K562 (cell line): ENCODE measurements around the gene IMP4. TPM values are rescaled to one million over a fixed set of nuclear protein-coding genes. Genes with fewer than 3 reads are reported as not detected.

Experiments
- ARNT ChIP-seq, 2 experiments: fragments of 450-650 bp; IDR thresholded peaks; 2 replicates each; pipeline ENCODE4 v1.6.1; 2016; ENCODE audit warnings: mild to moderate bottlenecking in 1 of 2
- BDP1 ChIP-seq: IDR thresholded peaks from 3 replicates; pipeline ENCODE4 v1.6.1; 2011; ENCODE audit not compliant: insufficient read length, insufficient read depth
- CBX1 ChIP-seq: sonication (generic); IDR thresholded peaks from 2 replicates; pipeline ENCODE4 v1.6.1; 2016; ENCODE audit warnings: antibody characterized with exemption, low read depth, mild to moderate bottlenecking
- HDAC1 ChIP-seq, 2 experiments: fragments of 450-650 bp; IDR thresholded peaks; 2 replicates each; pipeline ENCODE4 v1.6.1; 2016 to 2017; ENCODE audit warnings: inconsistent platforms in 1 of 2, mild to moderate bottlenecking in 1 of 2, moderate library complexity in 1 of 2
- HNRNPH1 ChIP-seq: fragments of 200-400 bp; formaldehyde crosslinking; optimal IDR thresholded peaks from 2 replicates; pipeline ENCODE3; 2017; ENCODE audit warnings: low read depth, mild to moderate bottlenecking, low read length, moderate library complexity
- MAFK ChIP-seq: IDR thresholded peaks from 2 replicates; pipeline ENCODE4 v1.6.1; 2011; ENCODE audit warnings: low read length, improper control_type of control experiment
- MEF2A ChIP-seq: IDR thresholded peaks from 2 replicates; pipeline ENCODE4 v1.6.1; 2011; ENCODE audit warnings: low read depth, mild to moderate bottlenecking, low read length, moderate library complexity; ENCODE audit not compliant: control insufficient read depth
- MTA1 ChIP-seq: fragments of 450-650 bp; IDR thresholded peaks from 2 replicates; pipeline ENCODE4 v1.6.1; 2017; ENCODE audit warnings: borderline replicate concordance
- PCBP1 ChIP-seq: fragments of 200-400 bp; formaldehyde crosslinking; IDR thresholded peaks from 2 replicates; pipeline ENCODE4 v1.6.1; 2018; ENCODE audit warnings: mild to moderate bottlenecking, low read depth, low read length; ENCODE audit not compliant: poor library complexity, severe bottlenecking
- SRF ChIP-seq, 2 experiments: fragments of 250-450, 450-650 bp in 1 of 2; sonication (Bioruptor Pico) in 1 of 2; sonication (generic) in 1 of 2; formaldehyde crosslinking; IDR thresholded peaks; 2 replicates each; pipeline versions ENCODE4 v1.5.0 to v1.5.1; 2020 to 2022; ENCODE audit warnings: mild to moderate bottlenecking in 1 of 2, missing genetic modification reagents in 1 of 2
- TAF1 ChIP-seq: IDR thresholded peaks from 2 replicates; pipeline ENCODE4 v1.6.1; 2011; ENCODE audit warnings: mild to moderate bottlenecking, low read length, moderate library complexity; ENCODE audit not compliant: insufficient read depth, control insufficient read depth, severe bottlenecking; ENCODE audit errors: extremely low read depth
- ZNF436 ChIP-seq: fragments of 250-450, 450-650 bp; sonication (Bioruptor Pico); formaldehyde crosslinking; IDR thresholded peaks from 2 replicates; pipeline ENCODE4 v1.7.0; 2020; ENCODE audit warnings: mild to moderate bottlenecking
- ZNF76 ChIP-seq: fragments of 250-450 bp; sonication (Bioruptor Pico); IDR thresholded peaks from 2 replicates; pipeline ENCODE4 v1.4.0; 2020; ENCODE audit warnings: mild to moderate bottlenecking, moderate library complexity, borderline replicate concordance
- ZNF780A ChIP-seq: fragments of 250-450 bp; sonication (Bioruptor Pico); IDR thresholded peaks from 2 replicates; pipeline ENCODE4 v1.5.0; 2021; ENCODE audit warnings: mild to moderate bottlenecking
- polyA plus RNA-seq, 8 experiments: library from polyadenylated mRNA; depleted of rRNA in 4 of 8; stranded (reverse) in 5 of 8; unstranded in 3 of 8; fragments of >200 nt; fragmentation: Nextera tagmentation in 2 of 8; fragmentation: Illumina TruSeq in 1 of 8; extraction: Ambion mirVana in 2 of 8; extraction: Trizol in 1 of 8; gene quantifications; 2 replicates each; pipeline versions ENCODE4 v1.2.1 to v1.2.3, GENCODE V29; 2011 to 2014; ENCODE audit warnings: inconsistent platforms in 1 of 8, missing spikeins in 1 of 8
- total RNA-seq, 7 experiments: library from RNA; depleted of rRNA in 6 of 7; stranded (reverse); fragments of >200 nt in 6 of 7; fragmentation: Illumina TruSeq in 2 of 7; extraction: Trizol in 2 of 7; gene quantifications; 2 replicates each; pipeline versions ENCODE4 v1.2.1 to v1.2.3, GENCODE V29; 2011 to 2021; ENCODE audit warnings: low replicate concordance in 1 of 7
- TF ChIP-seq, protein P1 (sequence below): fragments of 450-650 bp; formaldehyde crosslinking; IDR thresholded peaks from 2 replicates; pipeline ENCODE4 v1.4.0; 2022; ENCODE audit warnings: missing genetic modification characterization
- TF ChIP-seq, protein P2 (sequence below): fragments of 200-400 bp; formaldehyde crosslinking; IDR thresholded peaks from 2 replicates; pipeline ENCODE4 v1.6.1; 2017; ENCODE audit warnings: mild to moderate bottlenecking, low read depth, low read length, moderate library complexity

Gene IMP4
- total and polyA plus RNA-seq, 9 of the 15 experiments (the other 6 are each of a cell fraction or from before 2014, with no cell fraction given): 35.4 to 209 (median 100.0) TPM

DNA sequence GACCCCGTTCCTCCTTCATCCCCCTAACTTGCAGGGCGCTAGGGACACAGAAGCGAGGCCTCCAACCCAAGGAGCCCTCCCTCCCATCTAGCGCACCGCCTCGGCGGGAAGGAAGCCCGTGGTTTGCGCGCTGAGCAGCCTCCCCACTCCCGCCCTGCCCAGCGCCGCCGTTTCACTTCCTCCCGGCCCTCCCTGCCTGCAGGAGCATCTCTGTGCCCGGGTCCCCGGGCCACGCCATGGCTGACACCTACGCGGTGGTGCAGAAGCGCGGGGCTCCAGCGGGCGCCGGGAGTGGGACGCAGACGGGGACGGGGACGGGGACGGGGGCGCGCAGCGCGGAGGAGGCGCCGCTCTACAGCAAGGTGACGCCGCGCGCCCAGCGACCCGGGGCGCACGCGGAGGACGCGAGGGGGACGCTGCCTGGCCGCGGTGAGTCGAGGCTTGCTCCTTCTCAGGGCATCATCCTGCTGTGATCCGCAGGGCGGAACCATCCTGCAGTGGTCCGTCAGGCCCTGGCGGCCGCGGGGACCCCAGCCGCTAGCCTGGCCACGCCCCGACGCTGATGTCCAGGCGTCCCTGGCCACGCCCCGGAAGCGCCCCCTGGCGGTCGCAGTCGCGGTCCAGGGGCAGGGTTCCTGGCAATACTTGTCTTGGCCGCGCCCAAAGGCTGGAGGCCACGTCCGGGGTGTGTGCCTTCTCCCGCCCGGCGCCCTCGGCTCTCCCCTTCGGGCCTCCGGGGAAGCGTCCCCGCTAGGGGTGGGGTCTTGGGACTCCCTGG lies 29.5 kb downstream of the IMP4 start (continued):
- 0 out of 2 replicates have a peak, but pooled peaks have one; percentile 29 for TF ChIP-seq MEF2A
- no peak for TF ChIP-seq ZNF780A (CRISPR knock-in tag)
- TF ChIP-seq ARNT (IDR thresholded peaks at IDR 0.05): no peak
- TF ChIP-seq HDAC1 (IDR thresholded peaks at IDR 0.05): peak in 1 of 2 experiments; percentile 60; a peak in 2 of 4 replicates
- 0 out of 2 replicates have a peak, but pooled peaks have one; percentile 8 for TF ChIP-seq ZNF436
- TF ChIP-seq, protein P1, sequence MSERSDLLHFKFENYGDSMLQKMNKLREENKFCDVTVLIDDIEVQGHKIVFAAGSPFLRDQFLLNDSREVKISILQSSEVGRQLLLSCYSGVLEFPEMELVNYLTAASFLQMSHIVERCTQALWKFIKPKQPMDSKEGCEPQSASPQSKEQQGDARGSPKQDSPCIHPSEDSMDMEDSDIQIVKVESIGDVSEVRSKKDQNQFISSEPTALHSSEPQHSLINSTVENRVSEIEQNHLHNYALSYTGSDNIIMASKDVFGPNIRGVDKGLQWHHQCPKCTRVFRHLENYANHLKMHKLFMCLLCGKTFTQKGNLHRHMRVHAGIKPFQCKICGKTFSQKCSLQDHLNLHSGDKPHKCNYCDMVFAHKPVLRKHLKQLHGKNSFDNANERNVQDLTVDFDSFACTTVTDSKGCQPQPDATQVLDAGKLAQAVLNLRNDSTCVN (CRISPR knock-in tag): no peak
- TF ChIP-seq CBX1: peak; percentile 88
- TF ChIP-seq ZNF76 (CRISPR knock-in tag): no peak; the same call in 1 of the 2 replicates
- TF ChIP-seq BDP1: no peak
- no peak for TF ChIP-seq MTA1
- peak in 1 of 2 experiments; percentile 9; a peak in 1 of 4 replicates for TF ChIP-seq SRF (CRISPR knock-in tag; IDR thresholded peaks at IDR 0.05)
- peak; percentile 66 for TF ChIP-seq TAF1
- no peak for TF ChIP-seq MAFK
- no peak for TF ChIP-seq HNRNPH1
- TF ChIP-seq, protein P2, sequence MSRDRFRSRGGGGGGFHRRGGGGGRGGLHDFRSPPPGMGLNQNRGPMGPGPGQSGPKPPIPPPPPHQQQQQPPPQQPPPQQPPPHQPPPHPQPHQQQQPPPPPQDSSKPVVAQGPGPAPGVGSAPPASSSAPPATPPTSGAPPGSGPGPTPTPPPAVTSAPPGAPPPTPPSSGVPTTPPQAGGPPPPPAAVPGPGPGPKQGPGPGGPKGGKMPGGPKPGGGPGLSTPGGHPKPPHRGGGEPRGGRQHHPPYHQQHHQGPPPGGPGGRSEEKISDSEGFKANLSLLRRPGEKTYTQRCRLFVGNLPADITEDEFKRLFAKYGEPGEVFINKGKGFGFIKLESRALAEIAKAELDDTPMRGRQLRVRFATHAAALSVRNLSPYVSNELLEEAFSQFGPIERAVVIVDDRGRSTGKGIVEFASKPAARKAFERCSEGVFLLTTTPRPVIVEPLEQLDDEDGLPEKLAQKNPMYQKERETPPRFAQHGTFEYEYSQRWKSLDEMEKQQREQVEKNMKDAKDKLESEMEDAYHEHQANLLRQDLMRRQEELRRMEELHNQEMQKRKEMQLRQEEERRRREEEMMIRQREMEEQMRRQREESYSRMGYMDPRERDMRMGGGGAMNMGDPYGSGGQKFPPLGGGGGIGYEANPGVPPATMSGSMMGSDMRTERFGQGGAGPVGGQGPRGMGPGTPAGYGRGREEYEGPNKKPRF: no peak
- no peak for TF ChIP-seq PCBP1
